Dendritic cell treated with granulocyte-macrophage colony-stimulating factor and Interleukin-4, amounts not matched to agents 40 ng/mL and 50 ng/mL, for 4 days (primary cell): ENCODE measurements around the gene PAPOLA.

ENCODE experiments used
- H3K27ac Mint-ChIP-seq: one replicate; pipeline ENCODE4 v1.8.0; 2022; ENCODE audit warnings: mild to moderate bottlenecking, mixed read lengths
- H3K27me3 Mint-ChIP-seq: one replicate; pipeline ENCODE4 v1.8.0; 2022; ENCODE audit warnings: mild to moderate bottlenecking, mixed read lengths
- H3K36me3 Mint-ChIP-seq: one replicate; pipeline ENCODE4 v1.8.0; 2022; ENCODE audit warnings: low read depth, mixed read lengths
- H3K4me1 Mint-ChIP-seq: one replicate; pipeline ENCODE4 v1.8.0; 2022; ENCODE audit warnings: low read depth, mixed read lengths
- H3K4me3 Mint-ChIP-seq: one replicate; pipeline ENCODE4 v1.8.0; 2022; ENCODE audit warnings: mild to moderate bottlenecking, moderate library complexity, mixed read lengths
- H3K9me3 Mint-ChIP-seq: one replicate; pipeline ENCODE4 v1.8.0; 2022; ENCODE audit warnings: mixed read lengths
- intact Hi-C: fragments of 100-400 bp; cut with micrococcal nuclease; formaldehyde crosslinking; loops from one replicate; pipeline ENCODE4 v1.15.0; 2022

The PAPOLA gene

GRCh38 chr14:96559571-96559970 is 57.4 kb downstream of the PAPOLA start:
- Mint-ChIP-seq H3K4me1 (no peaks in the 10 kb centered on the region), H3K27ac (no peak overlapping the region), H3K27me3 (no peaks in the 10 kb centered on the region), H3K9me3 (no peaks in the 10 kb centered on the region), H3K36me3 (peaks cover 70% of the 10 kb centered on the region), H3K4me3 (no peak overlapping the region)
- intact Hi-C loops, result no loop called here

GRCh38 chr14:96564389-96564788 is 62.2 kb downstream of the PAPOLA start:
- intact Hi-C loops, result loop anchor here (5.0 kb wide), 1 partner anchor 37 kb away; no protein-coding TSS in a partner anchor
- Mint-ChIP-seq H3K9me3 (no peaks in the 10 kb centered on the region), H3K27ac (no peak overlapping the region), H3K27me3 (no peaks in the 10 kb centered on the region), H3K36me3 (peaks cover 70% of the 10 kb centered on the region), H3K4me3 (no peak overlapping the region), H3K4me1 (no peaks in the 10 kb centered on the region)

GRCh38 chr14:96565811-96566210 is 63.6 kb downstream of the PAPOLA start:
- Mint-ChIP-seq H3K4me1 (no peaks in the 10 kb centered on the region), H3K27ac (no peak overlapping the region), H3K9me3 (no peaks in the 10 kb centered on the region), H3K4me3 (no peak overlapping the region), H3K36me3 (peaks cover 80% of the 10 kb centered on the region), H3K27me3 (no peaks in the 10 kb centered on the region)
- intact Hi-C loops, result loop anchor here (5.0 kb wide), 3 partner anchors 176 to 371 kb away; no protein-coding TSS in a partner anchor

GRCh38 chr14:96567289-96567899 is 65.2 kb downstream of the PAPOLA start:
- H3K27me3 Mint-ChIP-seq, result no peaks in the 10 kb centered on the region
- peaks cover 74% of the 10 kb centered on the region for H3K36me3 Mint-ChIP-seq
- no peaks in the 10 kb centered on the region for H3K9me3 Mint-ChIP-seq
- H3K27ac Mint-ChIP-seq, result no peak overlapping the region
- H3K4me3 Mint-ChIP-seq, result no peak overlapping the region
- H3K4me1 Mint-ChIP-seq, result no peaks in the 10 kb centered on the region
- intact Hi-C loops, result loop anchor here (5.0 kb wide), 3 partner anchors 175 to 370 kb away; no protein-coding TSS in a partner anchor

- H3K4me3 Mint-ChIP-seq, result no peak overlapping the region
- intact Hi-C loops, result loop anchor here (5.0 kb wide), 3 partner anchors 174 to 369 kb away; no protein-coding TSS in a partner anchor
- no peak overlapping the region for H3K27ac Mint-ChIP-seq
- H3K4me1 Mint-ChIP-seq, result no peaks in the 10 kb centered on the region
- H3K27me3 Mint-ChIP-seq, result no peaks in the 10 kb centered on the region
- no peaks in the 10 kb centered on the region for H3K9me3 Mint-ChIP-seq
- peaks cover 79% of the 10 kb centered on the region for H3K36me3 Mint-ChIP-seq
Measured at GRCh38 chr14:96568621-96569020, 66.4 kb downstream of the PAPOLA start.

- intact Hi-C loops, result no loop called here
- Mint-ChIP-seq H3K27ac (no peak overlapping the region), H3K4me1 (no peaks in the 10 kb centered on the region), H3K36me3 (peaks cover 55% of the 10 kb centered on the region), H3K4me3 (no peak overlapping the region), H3K9me3 (no peaks in the 10 kb centered on the region), H3K27me3 (no peaks in the 10 kb centered on the region)
Measured at GRCh38 chr14:96571311-96571710, 69.1 kb downstream of the PAPOLA start.

- H3K4me1 Mint-ChIP-seq, result peaks cover 5% of the 10 kb centered on the region
- intact Hi-C loops, result no loop called here
- H3K9me3 Mint-ChIP-seq, result no peaks in the 10 kb centered on the region
- peaks cover 40% of the 10 kb centered on the region for H3K36me3 Mint-ChIP-seq
- H3K27ac Mint-ChIP-seq, result no peak overlapping the region
- H3K27me3 Mint-ChIP-seq, result no peaks in the 10 kb centered on the region
- H3K4me3 Mint-ChIP-seq, result no peak overlapping the region
Measured at GRCh38 chr14:96573473-96574100, 71.4 kb downstream of the PAPOLA start.

- Mint-ChIP-seq H3K27ac (no peak overlapping the region), H3K4me1 (peaks cover 5% of the 10 kb centered on the region), H3K36me3 (peaks cover 34% of the 10 kb centered on the region), H3K4me3 (no peak overlapping the region), H3K9me3 (no peaks in the 10 kb centered on the region), H3K27me3 (no peaks in the 10 kb centered on the region)
- intact Hi-C loops, result no loop called here
Measured at GRCh38 chr14:96574171-96574632, 72.0 kb downstream of the PAPOLA start.

GRCh38 chr14:96574633-96575632 is 72.8 kb downstream of the PAPOLA start:
- Mint-ChIP-seq H3K4me1 (peaks cover 5% of the 10 kb centered on the region), H3K4me3 (no peak overlapping the region), H3K27me3 (no peaks in the 10 kb centered on the region), H3K36me3 (peaks cover 28% of the 10 kb centered on the region), H3K9me3 (no peaks in the 10 kb centered on the region), H3K27ac (no peak overlapping the region)
- intact Hi-C loops, result no loop called here

GRCh38 chr14:96576359-96576758 is 74.2 kb downstream of the PAPOLA start:
- Mint-ChIP-seq H3K36me3 (peaks cover 19% of the 10 kb centered on the region), H3K9me3 (no peaks in the 10 kb centered on the region), H3K4me1 (peaks cover 5% of the 10 kb centered on the region), H3K27ac (no peak overlapping the region), H3K27me3 (no peaks in the 10 kb centered on the region), H3K4me3 (no peak overlapping the region)
- intact Hi-C loops, result no loop called here

GRCh38 chr14:96576937-96577336 is 74.8 kb downstream of the PAPOLA start:
- Mint-ChIP-seq H3K27me3 (peaks cover 1% of the 10 kb centered on the region), H3K9me3 (no peaks in the 10 kb centered on the region), H3K27ac (no peak overlapping the region), H3K36me3 (peaks cover 15% of the 10 kb centered on the region), H3K4me1 (peaks cover 5% of the 10 kb centered on the region), H3K4me3 (no peak overlapping the region)
- intact Hi-C loops, result no loop called here

- intact Hi-C loops, result no loop called here
- Mint-ChIP-seq H3K4me1 (peaks cover 5% of the 10 kb centered on the region), H3K27me3 (peaks cover 6% of the 10 kb centered on the region), H3K9me3 (no peaks in the 10 kb centered on the region), H3K4me3 (no peak overlapping the region), H3K27ac (no peak overlapping the region), H3K36me3 (no peaks in the 10 kb centered on the region)
Measured at GRCh38 chr14:96578619-96579018, 76.4 kb downstream of the PAPOLA start.

GRCh38 chr14:96579358-96579757 is 77.2 kb downstream of the PAPOLA start:
- peaks cover 14% of the 10 kb centered on the region for H3K27me3 Mint-ChIP-seq
- intact Hi-C loops, result no loop called here
- H3K9me3 Mint-ChIP-seq, result no peaks in the 10 kb centered on the region
- no peak overlapping the region for H3K27ac Mint-ChIP-seq
- H3K4me3 Mint-ChIP-seq, result no peak overlapping the region
- H3K4me1 Mint-ChIP-seq, result peaks cover 5% of the 10 kb centered on the region
- H3K36me3 Mint-ChIP-seq, result no peaks in the 10 kb centered on the region

- H3K27ac Mint-ChIP-seq, result no peak overlapping the region
- no peaks in the 10 kb centered on the region for H3K9me3 Mint-ChIP-seq
- intact Hi-C loops, result no loop called here
- peaks cover 5% of the 10 kb centered on the region for H3K4me1 Mint-ChIP-seq
- H3K36me3 Mint-ChIP-seq, result no peaks in the 10 kb centered on the region
- no peak overlapping the region for H3K4me3 Mint-ChIP-seq
- H3K27me3 Mint-ChIP-seq, result peaks cover 19% of the 10 kb centered on the region
Measured at GRCh38 chr14:96579855-96580254, 77.7 kb downstream of the PAPOLA start.
